Body of pancreas (tissue), 4 donors: ENCODE measurements around the gene PDE4D.

Source experiments
- CTCF ChIP-seq, 7 experiments: fragments of 450-650 bp in 4 of 7; fragments of 200-600 bp in 3 of 7; sonication (generic) in 3 of 7; IDR thresholded peaks; one replicate each; pipeline ENCODE4 v1.5.1; 2016 to 2019; ENCODE audit warnings: antibody characterized with exemption in 7 of 7
- POLR2A ChIP-seq, 3 donors: fragments of 450-650 bp; IDR thresholded peaks; one replicate each; pipeline ENCODE4 v1.6.1; 2016; ENCODE audit warnings: antibody characterized with exemption in 3 of 3, mild to moderate bottlenecking in 2 of 3

- TF ChIP-seq POLR2A (IDR thresholded peaks at IDR 0.05) (no peak), CTCF (IDR thresholded peaks at IDR 0.05) (peak; percentile 22 to 76 (median 68))
These were observed 719.2 kb downstream of the PDE4D start for GRCh38 chr5:59174248-59174844.
